ENCODE data around the gene MIPEP.

DNA sequence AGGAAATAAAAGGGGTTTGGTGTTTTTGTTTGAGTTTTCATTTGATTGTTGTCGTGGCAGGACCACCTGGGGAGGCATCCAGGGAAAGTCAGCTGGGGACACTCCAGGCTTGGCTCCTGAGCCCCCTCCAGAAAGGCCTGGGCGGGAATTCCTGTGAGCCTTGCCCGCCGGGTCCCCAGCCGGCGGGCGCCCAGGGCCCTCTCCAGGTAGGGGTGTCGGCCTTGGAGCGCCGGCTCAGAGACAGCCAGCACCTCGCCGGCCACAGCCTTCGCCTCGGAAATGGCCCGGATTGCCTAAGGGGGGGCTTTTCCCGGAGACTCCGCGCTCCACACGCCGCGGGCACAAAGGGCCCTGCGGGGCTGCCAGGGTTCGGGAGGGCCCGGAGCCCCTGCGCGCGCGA, 194.0 kb downstream of the MIPEP start:
- no peak for TF ChIP-seq CTCF (IDR thresholded peaks at IDR 0.05; ENCODE audit: low read depth, low read length)
- no peak for TF ChIP-seq POLR2A (IDR thresholded peaks at IDR 0.05; ENCODE audit: extremely low read depth, insufficient read length)
- TF ChIP-seq, protein P1, sequence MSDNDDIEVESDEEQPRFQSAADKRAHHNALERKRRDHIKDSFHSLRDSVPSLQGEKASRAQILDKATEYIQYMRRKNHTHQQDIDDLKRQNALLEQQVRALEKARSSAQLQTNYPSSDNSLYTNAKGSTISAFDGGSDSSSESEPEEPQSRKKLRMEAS (IDR thresholded peaks at IDR 0.05; ENCODE audit: low read depth, low read length): no peak
- TF ChIP-seq MYC (IDR thresholded peaks at IDR 0.05; ENCODE audit: low read depth, low read length): no peak
